PFSK-1 (cell line): ENCODE measurements around the gene TIAM2.

ENCODE experiments used
- FOXP2 ChIP-seq: optimal IDR thresholded peaks from 2 replicates; pipeline ENCODE3; 2011; ENCODE audit warnings: borderline replicate concordance, control low read depth, inconsistent platforms; ENCODE audit not compliant: insufficient read depth; ENCODE audit errors: extremely low read length, extremely low read depth
- POLR2AphosphoS5 ChIP-seq: IDR thresholded peaks from 2 replicates; pipeline ENCODE4 v1.6.1; 2012; ENCODE audit warnings: low read depth, mild to moderate bottlenecking, control low read depth, low read length, moderate library complexity
- REST ChIP-seq, 2 experiments: IDR thresholded peaks; 2 replicates each; pipeline versions ENCODE4 v1.6.1 to v1.8.0; 2011 to 2012; ENCODE audit warnings: low read depth in 2 of 2, low read length in 2 of 2, control low read depth in 1 of 2, inconsistent platforms in 1 of 2, mild to moderate bottlenecking in 1 of 2, moderate library complexity in 1 of 2; ENCODE audit not compliant: insufficient read depth in 1 of 2
- SIN3A ChIP-seq: IDR thresholded peaks from 2 replicates; pipeline ENCODE4 v1.6.1; 2012; ENCODE audit warnings: mild to moderate bottlenecking, low read length, moderate library complexity, borderline replicate concordance; ENCODE audit not compliant: insufficient read depth
- TAF1 ChIP-seq: IDR thresholded peaks from 2 replicates; pipeline ENCODE4 v1.6.1; 2012; ENCODE audit warnings: low read length, control low read depth, borderline replicate concordance; ENCODE audit not compliant: insufficient read depth

Gene TIAM2

GRCh38 chr6:155278319-155279049 lies 283.4 kb downstream of the TIAM2 start:
- TF ChIP-seq REST (IDR thresholded peaks at IDR 0.05; ENCODE audit: insufficient read depth in 1 of 2, low read depth in 2 of 2, low read length in 2 of 2): no peak
- no peak for TF ChIP-seq TAF1
- TF ChIP-seq FOXP2: no peak

- no peak for TF ChIP-seq TAF1
- TF ChIP-seq POLR2AphosphoS5: no peak
- TF ChIP-seq SIN3A: no peak
- no peak for TF ChIP-seq FOXP2
- TF ChIP-seq REST (IDR thresholded peaks at IDR 0.05; ENCODE audit: insufficient read depth in 1 of 2, low read depth in 2 of 2, low read length in 2 of 2): no peak
Measured at GRCh38 chr6:155284775-155285174, 289.7 kb downstream of the TIAM2 start.

DNA sequence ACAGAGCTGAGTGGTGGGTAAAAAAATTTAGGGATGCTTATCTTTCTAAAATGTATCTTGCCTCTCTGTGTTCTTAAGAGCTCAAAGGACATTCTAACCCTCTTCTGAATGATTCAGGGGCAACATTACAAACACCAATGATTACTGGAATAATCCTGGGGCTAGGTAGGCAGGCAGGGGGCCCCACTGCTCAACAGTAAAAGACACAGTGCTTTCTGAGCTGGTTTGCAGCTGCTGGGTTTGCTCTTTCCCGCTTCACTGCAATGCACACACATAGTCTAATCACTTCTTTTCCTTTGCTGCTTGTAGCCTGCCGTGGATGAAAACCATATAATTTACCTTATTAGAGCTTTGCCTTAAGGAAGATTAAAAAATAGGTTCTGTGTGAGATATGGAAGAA lies 292.6 kb downstream of the TIAM2 start:
- TF ChIP-seq REST (IDR thresholded peaks at IDR 0.05; ENCODE audit: insufficient read depth in 1 of 2, low read depth in 2 of 2, low read length in 2 of 2) (no peak), SIN3A (no peak), FOXP2 (no peak), TAF1 (no peak), POLR2AphosphoS5 (no peak)

GRCh38 chr6:155290491-155290890 lies 295.4 kb downstream of the TIAM2 start:
- TF ChIP-seq FOXP2 (no peak), POLR2AphosphoS5 (no peak), REST (IDR thresholded peaks at IDR 0.05; ENCODE audit: insufficient read depth in 1 of 2, low read depth in 2 of 2, low read length in 2 of 2) (no peak), TAF1 (no peak), SIN3A (no peak)
